Keratinocyte (primary cell): ENCODE results near the gene RFESD. TPM values are rescaled to one million over a fixed set of nuclear protein-coding genes. Genes with fewer than 3 reads are reported as not detected.
A peak's percentile ranks its signal among the peaks of the same experiment; 100 is the strongest.
"Not testable (repeated sequence)": the region's sequence is repeated elsewhere in the genome, so short reads cannot be mapped to it uniquely, and the experiment has no call there.

ENCODE experiments used
- DNase-seq: peaks from one replicate; pipeline ENCODE4 v3.0.0-alpha.2; 2011; ENCODE audit warnings: low read depth, missing footprints, low spot score
- FAIRE-seq: peaks from 2 replicates; lab custom pipeline; 2011; peaks lifted over from hg19 to GRCh38; lab: Jason Lieb, UNC
- H2AFZ ChIP-seq: 2 replicates; pipeline ENCODE4 v1.6.0; 2012; ENCODE audit warnings: low read length, control low read depth, inconsistent platforms; ENCODE audit not compliant: control insufficient read depth
- H3K27ac ChIP-seq: 2 replicates; pipeline ENCODE4 v1.5.1; 2011; ENCODE audit warnings: low read length; ENCODE audit not compliant: control insufficient read depth, insufficient read depth
- H3K27me3 ChIP-seq: 3 replicates; pipeline ENCODE4 v1.6.0; 2011; ENCODE audit warnings: low read length; ENCODE audit not compliant: control insufficient read depth, insufficient read depth; ENCODE audit errors: extremely low read depth
- H3K36me3 ChIP-seq, 2 experiments: 2 replicates in 1 of 2; 3 replicates in 1 of 2; pipeline ENCODE4 v1.5.1; 2011; ENCODE audit warnings: low read length in 2 of 2, mild to moderate bottlenecking in 1 of 2; ENCODE audit not compliant: control insufficient read depth in 2 of 2, insufficient read depth in 2 of 2; ENCODE audit errors: extremely low read depth in 1 of 2
- H3K4me1 ChIP-seq: 3 replicates; pipeline ENCODE4 v1.5.1; 2011; ENCODE audit warnings: low read length; ENCODE audit not compliant: control insufficient read depth, insufficient read depth; ENCODE audit errors: extremely low read depth
- H3K4me2 ChIP-seq: 3 replicates; pipeline ENCODE4 v1.6.0; 2011; ENCODE audit warnings: low read depth, low read length; ENCODE audit not compliant: control insufficient read depth, insufficient read depth; ENCODE audit errors: extremely low read depth
- H3K4me3 ChIP-seq, 3 experiments: fragments of 200-600 bp in 1 of 3; sonication (generic) in 1 of 3; 2 replicates in 2 of 3; 3 replicates in 1 of 3; pipeline ENCODE4 v1.5.1; 2011 to 2016; ENCODE audit warnings: low read length in 3 of 3, mild to moderate bottlenecking in 3 of 3, control low read depth in 2 of 3, inconsistent platforms in 1 of 3, low read depth in 1 of 3, mixed read lengths in 1 of 3, mixed run types in 1 of 3, moderate library complexity in 1 of 3; ENCODE audit not compliant: control insufficient read depth in 2 of 3, insufficient read depth in 2 of 3; ENCODE audit errors: extremely low read depth in 1 of 3
- H3K79me2 ChIP-seq: 2 replicates; pipeline ENCODE4 v1.6.0; 2012; ENCODE audit warnings: low read length; ENCODE audit not compliant: control insufficient read depth, insufficient read depth
- H3K9ac ChIP-seq: 3 replicates; pipeline ENCODE4 v1.6.0; 2011; ENCODE audit warnings: low read length; ENCODE audit not compliant: control insufficient read depth, insufficient read depth; ENCODE audit errors: extremely low read depth
- H3K9me1 ChIP-seq: 3 replicates; pipeline ENCODE4 v1.6.0; 2011; ENCODE audit warnings: low read length; ENCODE audit not compliant: control insufficient read depth, insufficient read depth; ENCODE audit errors: extremely low read depth
- H3K9me3 ChIP-seq: 2 replicates; pipeline ENCODE4 v1.5.1; 2012; ENCODE audit warnings: low read depth, low read length; ENCODE audit not compliant: control insufficient read depth
- H4K20me1 ChIP-seq: 3 replicates; pipeline ENCODE4 v1.6.0; 2011; ENCODE audit warnings: low read length; ENCODE audit not compliant: control insufficient read depth, insufficient read depth; ENCODE audit errors: extremely low read depth
- CTCF ChIP-seq, 3 experiments: IDR thresholded peaks in 1 of 3; conservative IDR thresholded peaks in 1 of 3; optimal IDR thresholded peaks in 1 of 3; 2 replicates in 2 of 3; 3 replicates in 1 of 3; pipeline versions ENCODE3 to v1.5.1; 2011; ENCODE audit warnings: low read length in 3 of 3, mild to moderate bottlenecking in 3 of 3, moderate library complexity in 2 of 3, control low read depth in 1 of 3, inconsistent platforms in 1 of 3; ENCODE audit not compliant: insufficient read depth in 2 of 3; ENCODE audit errors: extremely low read depth in 1 of 3
- EZH2 ChIP-seq: IDR thresholded peaks from one replicate; pipeline ENCODE4 v1.6.1; 2012; ENCODE audit warnings: inconsistent platforms, mild to moderate bottlenecking, low read length, moderate library complexity
- dilution Hi-C: fragments of 300-500 bp; cut with MboI; formaldehyde crosslinking; loops from one replicate; pipeline ENCODE4 v1.7.0; 2020; ENCODE audit warnings: low sequenced_read_pairs; ENCODE audit not compliant: extremely low pct_ligation_motif_present
- polyA plus RNA-seq, 5 experiments: library from polyadenylated mRNA; depleted of rRNA in 3 of 5; stranded (reverse) in 3 of 5; stranded (forward) in 1 of 5; unstranded in 1 of 5; fragments of >200 nt; gene quantifications; 1 replicate in 1 of 5; 2 replicates in 3 of 5; 3 replicates in 1 of 5; pipeline versions ENCODE4 v1.2.1 to v1.2.3, GENCODE V29; 2011 to 2012; ENCODE audit warnings: missing spikeins in 2 of 5, low read depth in 1 of 5, low replicate concordance in 1 of 5

The RFESD gene
- polyA plus RNA-seq, 1 donor (not counting 4 experiments of a cell fraction or from before 2014, with no cell fraction given): 3.5 TPM

GRCh38 chr5:95643152-95643551, 3.4 kb upstream of the RFESD start:
- Histone ChIP-seq H3K4me3 (no peak overlapping the region), H2AFZ (no peak overlapping the region), H3K27me3 (no peaks in the 10 kb centered on the region), H3K9me1 (no peaks in the 10 kb centered on the region), H3K27ac (no peak overlapping the region), H3K36me3 (no peaks in the 10 kb centered on the region), H4K20me1 (no peaks in the 10 kb centered on the region), H3K4me2 (no peak overlapping the region), H3K4me1 (peaks cover 11% of the 10 kb centered on the region), H3K79me2 (no peaks in the 10 kb centered on the region), H3K9me3 (no peaks in the 10 kb centered on the region), H3K9ac (no peak overlapping the region)
- FAIRE-seq (no peak), DNase-seq (no peak)
- dilution Hi-C loops: no loop called here
- TF ChIP-seq CTCF (optimal IDR thresholded peaks at IDR 0.05 in 1 of 3, IDR thresholded peaks at IDR 0.05 in 1 of 3, conservative IDR thresholded peaks at IDR 0.05 in 1 of 3; ENCODE audit: extremely low read depth in 1 of 3, insufficient read depth in 2 of 3, low read length in 3 of 3) (no peak), EZH2 (no peak)

GRCh38 chr5:95644351-95645042, 2.1 kb upstream of the RFESD start:
- Histone ChIP-seq H3K4me2 (peak overlapping the region; percentile 40), H3K4me3 (no peak overlapping the region), H3K9me3 (no peaks in the 10 kb centered on the region), H3K36me3 (no peaks in the 10 kb centered on the region), H3K27ac (no peak overlapping the region), H2AFZ (peak overlapping the region; percentile 58), H3K9me1 (no peaks in the 10 kb centered on the region), H3K4me1 (peaks cover 11% of the 10 kb centered on the region), H4K20me1 (no peaks in the 10 kb centered on the region), H3K27me3 (no peaks in the 10 kb centered on the region), H3K9ac (peak overlapping the region; percentile 13), H3K79me2 (no peaks in the 10 kb centered on the region)
- TF ChIP-seq EZH2 (no peak), CTCF (optimal IDR thresholded peaks at IDR 0.05 in 1 of 3, IDR thresholded peaks at IDR 0.05 in 1 of 3, conservative IDR thresholded peaks at IDR 0.05 in 1 of 3; ENCODE audit: extremely low read depth in 1 of 3, insufficient read depth in 2 of 3, low read length in 3 of 3) (peak; percentile 69 to 73 (median 70))
- FAIRE-seq: no peak
- dilution Hi-C loops: no loop called here
- no peak for DNase-seq

- H3K9me3 ChIP-seq, H4K20me1 ChIP-seq, H3K9ac ChIP-seq, H3K9me1 ChIP-seq, H3K36me3 ChIP-seq, H3K27ac ChIP-seq, H3K79me2 ChIP-seq, FAIRE-seq, dilution Hi-C loops, H3K27me3 ChIP-seq, DNase-seq: not testable (repeated sequence)
- Histone ChIP-seq H3K4me3 (peak overlapping the region in 1 of 3 experiments; percentile 77), H3K4me1 (peaks cover 11% of the 10 kb centered on the region), H2AFZ (peak overlapping the region; percentile 20), H3K4me2 (peak overlapping the region; percentile 95)
Measured at GRCh38 chr5:95646226-95646568, 380 bp upstream of the RFESD start.
